Measurements from ENCODE around the gene PAPPA2.

- TF ChIP-seq CTCF (IDR thresholded peaks at IDR 0.05; ENCODE audit: low read length) (no peak), EZH2phosphoT487 (IDR thresholded peaks at IDR 0.05; ENCODE audit: low read length) (no peak), EZH2 (optimal IDR thresholded peaks at IDR 0.05; ENCODE audit: low read depth, low read length) (no peak)
These were observed 207.9 kb downstream of the PAPPA2 start for GRCh38 chr1:176670853-176671252.

Data from MM.1S (cell line).